HG03565 (cell line): ENCODE results near the gene TEX22.

Source experiments
- ATAC-seq: cut with Tn5 transposase; IDR thresholded peaks from one replicate; pipeline ENCODE4 v1.9.1; 2021; ENCODE audit warnings: mild to moderate bottlenecking, moderate library complexity; ENCODE audit not compliant: unreplicated experiment

The TEX22 gene

GRCh38 chr14:105384041-105384557 is 14.2 kb upstream of the TEX22 start:
- ATAC-seq = no peak

- no peak for ATAC-seq
Measured at GRCh38 chr14:105384605-105385321, 13.6 kb upstream of the TEX22 start.

GRCh38 chr14:105385322-105385637 is 13.1 kb upstream of the TEX22 start:
- no peak for ATAC-seq

GRCh38 chr14:105385698-105386365 is 12.5 kb upstream of the TEX22 start:
- ATAC-seq = no peak

- ATAC-seq = no peak
Measured at GRCh38 chr14:105386581-105387529, 11.5 kb upstream of the TEX22 start.

GRCh38 chr14:105387530-105387922 is 10.8 kb upstream of the TEX22 start:
- no peak for ATAC-seq

GRCh38 chr14:105388110-105388951 is 10.0 kb upstream of the TEX22 start:
- no peak for ATAC-seq

- no peak for ATAC-seq
Measured at GRCh38 chr14:105388976-105389375, 9.4 kb upstream of the TEX22 start.

- ATAC-seq = no peak
Measured at GRCh38 chr14:105389534-105389933, 8.8 kb upstream of the TEX22 start.

GRCh38 chr14:105389976-105390848 is 8.1 kb upstream of the TEX22 start:
- no peak for ATAC-seq

- ATAC-seq = no peak
Measured at GRCh38 chr14:105390849-105391500, 7.4 kb upstream of the TEX22 start.

- no peak for ATAC-seq
Measured at GRCh38 chr14:105391541-105391940, 6.8 kb upstream of the TEX22 start.

- ATAC-seq = no peak
Measured at GRCh38 chr14:105392131-105393090, 5.9 kb upstream of the TEX22 start.

- ATAC-seq = no peak
Measured at GRCh38 chr14:105393151-105393550, 5.2 kb upstream of the TEX22 start.

- ATAC-seq = no peak
Measured at GRCh38 chr14:105394714-105395537, 3.4 kb upstream of the TEX22 start.

- no peak for ATAC-seq
Measured at GRCh38 chr14:105395538-105395854, 2.8 kb upstream of the TEX22 start.

GRCh38 chr14:105397350-105397931 is 897 bp upstream of the TEX22 start:
- ATAC-seq = no peak
